ENCODE data around the gene CBR3. TPM values are rescaled to one million over a fixed set of nuclear protein-coding genes. Genes with fewer than 3 reads are reported as not detected.

Gene CBR3
- total RNA-seq, 1 experiment from 2014 or later: 1.7 TPM

- ChIA-PET CTCF (interaction anchor here (1.9 kb wide), 1 partner anchor 54 kb away, joined by 5 read pairs; no protein-coding TSS in a partner anchor), RAD21 (ENCODE audit: low non-redundant PET in 1 of 2, low total read pairs in 2 of 2, uncharacterized antibody in 2 of 2, unreplicated experiment in 2 of 2) (interaction anchor here in 1 of 2 experiments (0.6 kb wide), 1 partner anchor 14 kb away, joined by 3 read pairs; no protein-coding TSS in a partner anchor), POLR2A (interaction anchor here (0.6 to 1.8 kb wide), 4 partner anchors 46 to 274 kb away, joined by 3 to 8 read pairs (median 7); partner anchors contain the start of gene MORC3)
- H3K4me2 ChIP-seq (ENCODE audit: low read length): peak overlapping the region; percentile 98
- H3K9ac ChIP-seq (ENCODE audit: low read length): peak overlapping the region; percentile 76
- H2AFZ ChIP-seq (ENCODE audit: low read depth, low read length, poor library complexity, severe bottlenecking): no peak overlapping the region
- intact Hi-C loops (cut with micrococcal nuclease): loop anchor here (1.0 to 5.0 kb wide), 2 partner anchors 54 to 231 kb away; partner anchors contain the start of gene CHAF1B
- peak overlapping the region; percentile 81; the same call in 1 of the 2 replicates for H3K27ac ChIP-seq (ENCODE audit: low read depth, low read length)
- no peaks in the 10 kb centered on the region for H3K27me3 ChIP-seq (ENCODE audit: insufficient read depth, low read length)
- no peaks in the 10 kb centered on the region for H4K20me1 ChIP-seq (ENCODE audit: insufficient read depth)
- ATAC-seq (peak; percentile 87), DNase-seq (ENCODE audit: low read depth, low spot score) (peak; percentile 97)
- BruUV-seq (replicated peaks): no TSS peak
- H3K79me2 ChIP-seq (ENCODE audit: insufficient read depth, low read length): peaks cover 6% of the 10 kb centered on the region
- peak overlapping the region; percentile 68 to 72 for H3K4me3 ChIP-seq (replicated peaks in 1 of 2; ENCODE audit: low read depth in 1 of 2, low read length in 2 of 2)
- H3K4me1 ChIP-seq (ENCODE audit: control insufficient read depth in 1 of 2, insufficient read depth in 2 of 2, low read length in 2 of 2): peaks cover 13 to 25% of the 10 kb centered on the region in 2 experiments
- TF ChIP-seq CTCF (IDR thresholded peaks at IDR 0.05 in 2 of 3, conservative IDR thresholded peaks at IDR 0.05 in 1 of 3; ENCODE audit: borderline replicate concordance in 1 of 3, insufficient read depth in 1 of 3, low read depth in 2 of 3, low read length in 2 of 3) (no peak), JUND (IDR thresholded peaks at IDR 0.05) (no peak)
- H3K9me2 ChIP-seq (ENCODE audit: insufficient read depth): no peaks in the 10 kb centered on the region
- no peaks in the 10 kb centered on the region for H3K9me3 ChIP-seq (ENCODE audit: control insufficient read depth in 1 of 2, insufficient read depth in 1 of 2, low read depth in 1 of 2, low read length in 2 of 2)
- H3K36me3 ChIP-seq (ENCODE audit: control insufficient read depth in 1 of 2, insufficient read depth in 2 of 2, low read length in 2 of 2): no peaks in the 10 kb centered on the region
Measured at GRCh38 chr21:36156339-36156814, 21.5 kb downstream of the CBR3 start.

- Histone ChIP-seq H3K27me3 (ENCODE audit: insufficient read depth, low read length) (no peaks in the 10 kb centered on the region), H3K4me1 (ENCODE audit: control insufficient read depth in 1 of 2, insufficient read depth in 2 of 2, low read length in 2 of 2) (peaks cover 13 to 26% of the 10 kb centered on the region in 2 experiments), H3K27ac (ENCODE audit: low read depth, low read length) (peak within 1 kb of the TSS; percentile 81), H3K79me2 (ENCODE audit: insufficient read depth, low read length) (peaks cover 6% of the 10 kb centered on the region), H3K9me3 (ENCODE audit: control insufficient read depth in 1 of 2, insufficient read depth in 1 of 2, low read depth in 1 of 2, low read length in 2 of 2) (no peaks in the 10 kb centered on the region), H3K9me2 (ENCODE audit: insufficient read depth) (no peaks in the 10 kb centered on the region), H3K4me2 (ENCODE audit: low read length) (peak within 1 kb of the TSS; percentile 98), H3K4me3 (replicated peaks in 1 of 2; ENCODE audit: low read depth in 1 of 2, low read length in 2 of 2) (peak within 1 kb of the TSS; percentile 68 to 72), H3K9ac (ENCODE audit: low read length) (peak within 1 kb of the TSS; percentile 76), H4K20me1 (ENCODE audit: insufficient read depth) (no peaks in the 10 kb centered on the region), H2AFZ (ENCODE audit: low read depth, low read length, poor library complexity, severe bottlenecking) (peak within 1 kb of the TSS; percentile 77), H3K36me3 (ENCODE audit: control insufficient read depth in 1 of 2, insufficient read depth in 2 of 2, low read length in 2 of 2) (no peaks in the 10 kb centered on the region)
- BruUV-seq (replicated peaks): no TSS peak
- ChIA-PET POLR2A (no interaction called here), RAD21 (ENCODE audit: low non-redundant PET in 1 of 2, low total read pairs in 2 of 2, uncharacterized antibody in 2 of 2, unreplicated experiment in 2 of 2) (no interaction called here), CTCF (no interaction called here)
- peak; percentile 27 for ATAC-seq
- intact Hi-C loops (cut with micrococcal nuclease): loop anchor here (1.0 to 5.0 kb wide), 2 partner anchors 53 to 230 kb away; partner anchors contain the start of gene CHAF1B
- DNase-seq (ENCODE audit: low read depth, low spot score): no peak
- peak; percentile 56; the same call in 1 of the 2 replicates for TF ChIP-seq ZFX (IDR thresholded peaks at IDR 0.05)
- TF ChIP-seq CTCF (IDR thresholded peaks at IDR 0.05 in 2 of 3, conservative IDR thresholded peaks at IDR 0.05 in 1 of 3; ENCODE audit: borderline replicate concordance in 1 of 3, insufficient read depth in 1 of 3, low read depth in 2 of 3, low read length in 2 of 3): no peak
- TF ChIP-seq POLR2AphosphoS5 (IDR thresholded peaks at IDR 0.05; ENCODE audit: low read depth, low read length): peak; percentile 68
- TF ChIP-seq POLR2A (IDR thresholded peaks at IDR 0.05; ENCODE audit: borderline replicate concordance, extremely low read depth, insufficient read depth, insufficient read length): peak; percentile 27
- no peak for TF ChIP-seq YY1 (IDR thresholded peaks at IDR 0.05; ENCODE audit: extremely low read depth, insufficient replicate concordance, low read depth, low read length)
- no peak for TF ChIP-seq ELF1 (IDR thresholded peaks at IDR 0.05; ENCODE audit: borderline replicate concordance, low read depth)
- no peak for TF ChIP-seq EZH2 (IDR thresholded peaks at IDR 0.05)
- TF ChIP-seq EGR1 (IDR thresholded peaks at IDR 0.05; ENCODE audit: low read depth): no peak
- TF ChIP-seq CEBPB (IDR thresholded peaks at IDR 0.05; ENCODE audit: low read depth): no peak
- TF ChIP-seq ATF3 (IDR thresholded peaks at IDR 0.05): no peak
- no peak for TF ChIP-seq EZH2phosphoT487 (IDR thresholded peaks at IDR 0.05; ENCODE audit: borderline replicate concordance)
- no peak for TF ChIP-seq SP1 (IDR thresholded peaks at IDR 0.05; ENCODE audit: low read depth)
Measured at GRCh38 chr21:36156815-36157670, 22.2 kb downstream of the CBR3 start, which contains the start of gene DOP1B. Gene DOP1B, plus strand, starts transcription at chr21:36156824. Its CDS starts 7,910 bp downstream, at chr21:36164734.

Measured in HCT116 (cell line).